ENCODE measurements around the gene BEST4. TPM values are rescaled to one million over a fixed set of nuclear protein-coding genes. Genes with fewer than 3 reads are reported as not detected.

Gene BEST4
- total and polyA plus RNA-seq, 2 of the 13 experiments (the other 11 are each of a cell fraction or from before 2014, with no cell fraction given) = 0.77 to 1.4 TPM

DNA sequence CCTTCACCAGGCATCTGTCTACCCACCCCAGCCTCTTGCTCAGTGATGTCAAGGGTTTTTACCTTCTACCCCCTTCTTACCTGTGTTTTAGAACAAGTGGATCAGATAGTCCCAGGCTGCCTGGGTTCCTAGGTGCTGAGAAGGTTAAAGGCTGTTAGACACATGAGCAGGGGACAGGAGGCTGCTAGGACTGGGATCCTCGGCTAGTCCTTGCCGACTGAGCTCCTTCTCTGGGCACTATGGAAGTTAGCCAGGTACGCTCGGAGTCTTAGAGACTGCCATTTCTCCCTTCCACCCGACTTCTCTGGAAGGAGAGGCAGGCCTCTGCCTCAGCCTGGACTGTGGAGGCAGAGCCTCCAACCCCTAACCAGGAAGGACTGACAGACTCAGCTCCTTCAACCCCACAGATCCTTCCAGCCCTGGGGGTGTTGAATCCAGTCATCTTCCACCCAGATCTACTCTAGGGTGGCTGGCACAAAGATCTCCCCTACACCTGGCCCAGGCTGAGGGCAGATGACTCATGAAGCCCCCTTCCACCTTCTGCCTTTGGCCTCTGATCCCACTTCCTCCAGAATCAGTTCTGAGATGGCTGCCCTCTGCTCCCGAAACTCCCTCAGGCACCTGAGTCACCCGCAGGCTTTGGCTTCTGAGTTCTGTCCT, 18.9 kb upstream of the BEST4 start, which contains the start of gene DYNLT4:
TSS of gene DYNLT4 (minus strand) at position 648 of the 660 bp plus-strand sequence. CDS start 683 bp downstream, outside the sequence.
- in situ Hi-C loops (cut with HindIII; ENCODE audit: extremely low pct_ligation_motif_present, low pct_unique_long_range_greater_than_20kb) (no loop called here), intact Hi-C loops (cut with micrococcal nuclease; ENCODE audit: unreplicated experiment) (no loop called here)
- TF ChIP-seq ZNF407 (CRISPR knock-in tag; IDR thresholded peaks at IDR 0.05; ENCODE audit: not compliant biosample characterization) = no peak
- TF ChIP-seq KLF12 (CRISPR knock-in tag; IDR thresholded peaks at IDR 0.05; ENCODE audit: borderline replicate concordance) = no peak
- TF ChIP-seq ZBTB38 (CRISPR knock-in tag; IDR thresholded peaks at IDR 0.05) = peak; percentile 36; the same call in 1 of the 2 replicates
- peak; percentile 78; the same call in 1 of the 2 replicates for TF ChIP-seq RARA (CRISPR knock-in tag; IDR thresholded peaks at IDR 0.05)
- TF ChIP-seq, protein P1, sequence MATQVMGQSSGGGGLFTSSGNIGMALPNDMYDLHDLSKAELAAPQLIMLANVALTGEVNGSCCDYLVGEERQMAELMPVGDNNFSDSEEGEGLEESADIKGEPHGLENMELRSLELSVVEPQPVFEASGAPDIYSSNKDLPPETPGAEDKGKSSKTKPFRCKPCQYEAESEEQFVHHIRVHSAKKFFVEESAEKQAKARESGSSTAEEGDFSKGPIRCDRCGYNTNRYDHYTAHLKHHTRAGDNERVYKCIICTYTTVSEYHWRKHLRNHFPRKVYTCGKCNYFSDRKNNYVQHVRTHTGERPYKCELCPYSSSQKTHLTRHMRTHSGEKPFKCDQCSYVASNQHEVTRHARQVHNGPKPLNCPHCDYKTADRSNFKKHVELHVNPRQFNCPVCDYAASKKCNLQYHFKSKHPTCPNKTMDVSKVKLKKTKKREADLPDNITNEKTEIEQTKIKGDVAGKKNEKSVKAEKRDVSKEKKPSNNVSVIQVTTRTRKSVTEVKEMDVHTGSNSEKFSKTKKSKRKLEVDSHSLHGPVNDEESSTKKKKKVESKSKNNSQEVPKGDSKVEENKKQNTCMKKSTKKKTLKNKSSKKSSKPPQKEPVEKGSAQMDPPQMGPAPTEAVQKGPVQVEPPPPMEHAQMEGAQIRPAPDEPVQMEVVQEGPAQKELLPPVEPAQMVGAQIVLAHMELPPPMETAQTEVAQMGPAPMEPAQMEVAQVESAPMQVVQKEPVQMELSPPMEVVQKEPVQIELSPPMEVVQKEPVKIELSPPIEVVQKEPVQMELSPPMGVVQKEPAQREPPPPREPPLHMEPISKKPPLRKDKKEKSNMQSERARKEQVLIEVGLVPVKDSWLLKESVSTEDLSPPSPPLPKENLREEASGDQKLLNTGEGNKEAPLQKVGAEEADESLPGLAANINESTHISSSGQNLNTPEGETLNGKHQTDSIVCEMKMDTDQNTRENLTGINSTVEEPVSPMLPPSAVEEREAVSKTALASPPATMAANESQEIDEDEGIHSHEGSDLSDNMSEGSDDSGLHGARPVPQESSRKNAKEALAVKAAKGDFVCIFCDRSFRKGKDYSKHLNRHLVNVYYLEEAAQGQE (IDR thresholded peaks at IDR 0.05; ENCODE audit: borderline replicate concordance in 1 of 2, low read depth in 1 of 2, low read length in 2 of 2) = peak in 1 of 2 experiments; percentile 28; a peak in 1 of 4 replicates
- TF ChIP-seq NFIC (IDR thresholded peaks at IDR 0.05; ENCODE audit: low read length) = no peak
- peak; percentile 81; the same call in 1 of the 2 replicates for TF ChIP-seq PPARG (CRISPR knock-in tag; conservative IDR thresholded peaks at IDR 0.05)
- 0 out of 2 replicates have a peak, but pooled peaks have one; percentile 34 for TF ChIP-seq ZBTB26 (CRISPR knock-in tag; IDR thresholded peaks at IDR 0.05; ENCODE audit: borderline replicate concordance)
- TF ChIP-seq KDM5A (IDR thresholded peaks at IDR 0.05; ENCODE audit: borderline replicate concordance, low read length) = no peak

More for the DNA sequence above, 18.9 kb upstream of the BEST4 start, which contains the start of gene DYNLT4:
- no peaks in the 10 kb centered on the region for H3K9me3 ChIP-seq (ENCODE audit: low read length)
- WGBS (ENCODE audit: low lambda C conversion rate) = 0% methylated on average over 1 of the region's 7 CpGs
- peaks cover 14% of the 10 kb centered on the region for H3K79me2 ChIP-seq (ENCODE audit: insufficient read depth, low read length)
- no peak for FAIRE-seq
- no peaks in the 10 kb centered on the region for H3K27me3 ChIP-seq (ENCODE audit: control insufficient read depth in 1 of 2, insufficient read depth in 2 of 2, low read length in 2 of 2)
- ATAC-seq = peak; percentile 0; the same call in 2 of the 3 replicates
- TSS peak; percentile 78 for BruUV-seq (replicated peaks)
- no peak for DNase-seq (ENCODE audit: low spot score)
- peak within 1 kb of the TSS; percentile 100 for H3K27ac ChIP-seq (ENCODE audit: extremely low read length, insufficient read depth, low read length)
- H4K20me1 ChIP-seq (ENCODE audit: insufficient read depth, low read length) = 0 out of 2 replicates have a peak, but pooled peaks cover 6% of the 10 kb centered on the region
- H3K36me3 ChIP-seq (replicated peaks in 1 of 2; ENCODE audit: control insufficient read depth in 1 of 2, insufficient read depth in 2 of 2, low read length in 2 of 2) = peaks cover 6 to 38% of the 10 kb centered on the region in 2 experiments; a peak in 4 of 5 replicates
- no peak within 1 kb of the TSS for H2AFZ ChIP-seq (ENCODE audit: low read length)
- H3K4me2 ChIP-seq (ENCODE audit: low read depth, low read length) = peak within 1 kb of the TSS; percentile 98
- H3K4me1 ChIP-seq (ENCODE audit: insufficient read depth, low read length) = peaks cover 73% of the 10 kb centered on the region
- POLR2A ChIA-PET = interaction anchor here (1.2 to 12.9 kb wide), 12 partner anchors 8 to 497 kb away, joined by 5 to 570 read pairs (median 24); partner anchors contain the start of genes BEST4, HECTD3, PLK3 and PTCH2
- peak within 1 kb of the TSS; percentile 99 for H3K9ac ChIP-seq (ENCODE audit: insufficient read depth, low read depth, low read length)
- CTCF ChIA-PET (ENCODE audit: low intra/inter-chr PET ratio, low total read pairs) = no interaction called here
- peak within 1 kb of the TSS; percentile 70 to 87 (median 78) for H3K4me3 ChIP-seq (replicated peaks in 1 of 3; ENCODE audit: insufficient read depth in 1 of 3, low read depth in 2 of 3, low read length in 3 of 3)

All from HepG2 (cell line).